HepG2 (cell line): Measurements from ENCODE around the gene RNU7-1. TPM values are rescaled to one million over a fixed set of nuclear protein-coding genes. Genes with fewer than 3 reads are reported as not detected.

Source experiments
- ATAC-seq: fragments of 200-7000 bp; cut with Tn5 transposase; 3 replicates; pipeline ENCODE4 v1.9.1; 2020; ENCODE audit warnings: mild to moderate bottlenecking, moderate library complexity
- BruUV-seq: library from RNA; stranded (reverse); fragments of 400-500 nt; replicated peaks from 2 replicates; lab custom pipeline; 2021; lab: Mats Ljungman, UMichigan
- CTCF ChIA-PET: fragments of 300-600 bp; formaldehyde crosslinking; extraction: SDS; loops from one replicate; lab custom pipeline; 2021; ENCODE audit warnings: low total read pairs, inconsistent platforms, low intra/inter-chr PET ratio; lab: Yijun Ruan, JAX
- POLR2A ChIA-PET: fragments of 350-600 bp; sonication (Branson Sonifier 250); formaldehyde crosslinking; loops from one replicate; lab custom pipeline; 2020; ENCODE audit warnings: antibody characterized with exemption, inconsistent platforms; lab: Yijun Ruan, JAX
- DNase-seq: peaks from one replicate; pipeline ENCODE4 v3.0.0-alpha.2; 2015; ENCODE audit warnings: low spot score
- FAIRE-seq: peaks from 3 replicates; lab custom pipeline; 2011; peaks lifted over from hg19 to GRCh38; lab: Jason Lieb, UNC
- H2AFZ ChIP-seq: one replicate; pipeline ENCODE4 v1.6.1; 2011; ENCODE audit warnings: low read length, inconsistent platforms
- H3K27ac ChIP-seq: fragments of 300-600 bp; 3 replicates; pipeline ENCODE4 v1.8.0; 2011; ENCODE audit warnings: mixed run types, mild to moderate bottlenecking, mixed read lengths, low read length, inconsistent platforms; ENCODE audit not compliant: insufficient read depth; ENCODE audit errors: extremely low read length
- H3K27me3 ChIP-seq, 2 experiments: fragments of 200-600 bp in 1 of 2; 2 replicates in 1 of 2; 3 replicates in 1 of 2; pipeline versions ENCODE4 v1.6.0 to v1.8.0; 2011; ENCODE audit warnings: low read length in 2 of 2, mild to moderate bottlenecking in 2 of 2, moderate library complexity in 2 of 2, inconsistent platforms in 1 of 2; ENCODE audit not compliant: insufficient read depth in 2 of 2, control insufficient read depth in 1 of 2
- H3K36me3 ChIP-seq, 2 experiments: fragments of 200-600 bp in 1 of 2; replicated peaks in 1 of 2; 2 replicates in 1 of 2; 3 replicates in 1 of 2; pipeline versions ENCODE4 v1.5.1 to v1.8.0; 2011; ENCODE audit warnings: low read length in 2 of 2, inconsistent platforms in 1 of 2; ENCODE audit not compliant: insufficient read depth in 2 of 2, control insufficient read depth in 1 of 2
- H3K4me1 ChIP-seq: 2 replicates; pipeline ENCODE4 v1.5.1; 2012; ENCODE audit warnings: low read length, inconsistent platforms; ENCODE audit not compliant: insufficient read depth
- H3K4me2 ChIP-seq: 2 replicates; pipeline ENCODE4 v1.6.0; 2011; ENCODE audit warnings: low read depth, low read length, inconsistent platforms
- H3K4me3 ChIP-seq, 3 experiments: fragments of 200-600 bp in 1 of 3; sonication (generic), shearing (Covaris generic) in 1 of 3; replicated peaks in 1 of 3; 2 replicates each; pipeline ENCODE4 v1.5.1; 2011 to 2016; ENCODE audit warnings: low read length in 3 of 3, inconsistent platforms in 2 of 3, low read depth in 2 of 3, mild to moderate bottlenecking in 2 of 3, control low read depth in 1 of 3, mixed read lengths in 1 of 3; ENCODE audit not compliant: insufficient read depth in 1 of 3
- H3K79me2 ChIP-seq: one replicate; pipeline ENCODE4 v1.6.1; 2011; ENCODE audit warnings: low read length, inconsistent platforms; ENCODE audit not compliant: insufficient read depth
- H3K9ac ChIP-seq: 2 replicates; pipeline ENCODE4 v1.6.0; 2011; ENCODE audit warnings: mild to moderate bottlenecking, low read depth, low read length, inconsistent platforms; ENCODE audit not compliant: insufficient read depth
- H3K9me3 ChIP-seq: 2 replicates; pipeline ENCODE4 v1.5.1; 2012; ENCODE audit warnings: mild to moderate bottlenecking, low read length
- H4K20me1 ChIP-seq: 2 replicates; pipeline ENCODE4 v1.6.0; 2011; ENCODE audit warnings: inconsistent platforms, mild to moderate bottlenecking, low read length, moderate library complexity; ENCODE audit not compliant: insufficient read depth
- CHD4 ChIP-seq: fragments of 200-600 bp; sonication (generic); IDR thresholded peaks from 2 replicates; pipeline ENCODE4 v1.7.0; 2017; ENCODE audit warnings: mild to moderate bottlenecking, low read length, borderline replicate concordance
- JUN ChIP-seq: sonication (generic); formaldehyde crosslinking; IDR thresholded peaks from 2 replicates; pipeline ENCODE4 v1.4.0; 2020; ENCODE audit warnings: mild to moderate bottlenecking, missing genetic modification reagents
- PRDM15 ChIP-seq: sonication (generic); formaldehyde crosslinking; IDR thresholded peaks from 2 replicates; pipeline ENCODE4 v1.4.0; 2020; ENCODE audit warnings: missing genetic modification reagents
- TCF12 ChIP-seq, 2 experiments: fragments of 450-650 bp in 1 of 2; sonication (generic) in 1 of 2; formaldehyde crosslinking in 1 of 2; IDR thresholded peaks; 2 replicates each; pipeline versions ENCODE4 v1.6.1 to v1.8.0; 2017 to 2022; ENCODE audit warnings: antibody characterized with exemption in 1 of 2, mild to moderate bottlenecking in 1 of 2, missing genetic modification reagents in 1 of 2, moderate library complexity in 1 of 2
- WGBS: methylation state at CpG from one replicate; pipeline ENCODE4 v1.1.6; 2017; ENCODE audit warnings: low lambda C conversion rate; 5-methylcytosine and 5-hydroxymethylcytosine counted together
- in situ Hi-C: cut with HindIII; loops from 2 replicates; pipeline ENCODE4 v1.10.0; 2017; ENCODE audit warnings: low pct_unique_long_range_greater_than_20kb; ENCODE audit not compliant: extremely low pct_ligation_motif_present
- intact Hi-C: fragments of 100-400 bp; cut with micrococcal nuclease; formaldehyde crosslinking; loops from one replicate; pipeline ENCODE4 v1.10.0; 2022; ENCODE audit not compliant: unreplicated experiment
- polyA plus RNA-seq, 8 experiments: library from polyadenylated mRNA; depleted of rRNA in 3 of 8; stranded (reverse) in 7 of 8; unstranded in 1 of 8; fragments of >200 nt; fragmentation: Illumina TruSeq in 4 of 8; extraction: Trizol in 4 of 8; gene quantifications; 2 replicates each; pipeline versions ENCODE4 v1.2.1 to v1.2.3, GENCODE V29; 2011 to 2016; ENCODE audit warnings: low read depth in 4 of 8, missing spikeins in 1 of 8, mixed read lengths in 1 of 8; ENCODE audit not compliant: insufficient read depth in 1 of 8
- total RNA-seq, 5 experiments: library from RNA; depleted of rRNA; stranded (reverse); fragments of >200 nt; fragmentation: Illumina TruSeq; extraction: Trizol; gene quantifications; 2 replicates each; pipeline ENCODE4 v1.2.3, GENCODE V29; 2016; ENCODE audit warnings: low read depth in 1 of 5
- TF ChIP-seq, protein P1 (sequence below): sonication (generic); formaldehyde crosslinking; IDR thresholded peaks from 2 replicates; pipeline ENCODE4 v1.5.0; 2020; ENCODE audit warnings: mild to moderate bottlenecking, missing genetic modification reagents
- TF ChIP-seq, protein P2 (sequence below): sonication (generic); formaldehyde crosslinking; IDR thresholded peaks from 2 replicates; pipeline ENCODE4 v1.4.0; 2020; ENCODE audit warnings: missing genetic modification reagents, mild to moderate bottlenecking, borderline replicate concordance

Gene RNU7-1
- total and polyA plus RNA-seq, 2 of the 13 experiments (the other 11 are each of a cell fraction or from before 2014, with no cell fraction given): not detected

DNA sequence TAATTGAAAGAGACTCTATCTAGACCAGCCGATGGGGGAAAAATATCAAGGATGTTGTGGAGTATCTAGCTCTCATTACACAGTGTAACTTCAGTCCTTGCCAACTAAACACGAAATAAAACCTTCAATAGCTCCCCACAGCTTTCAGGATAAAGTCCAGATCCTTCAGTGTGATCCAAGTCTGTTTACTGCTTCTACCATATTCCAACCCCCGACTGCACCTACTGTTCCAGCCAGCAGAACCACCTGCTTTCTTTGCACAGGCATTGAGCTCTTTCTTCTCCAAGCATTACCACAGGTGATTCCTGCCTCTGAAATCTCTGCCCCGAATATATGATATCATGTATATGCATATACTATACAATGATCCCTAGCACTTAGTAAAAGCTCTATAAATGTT lies 41.2 kb upstream of the RNU7-1 start:
- TF ChIP-seq PRDM15 (CRISPR knock-in tag) (0 out of 2 replicates have a peak, but pooled peaks have one; percentile 40), TCF12 (IDR thresholded peaks at IDR 0.05) (no peak), TCF12 (CRISPR knock-in tag; IDR thresholded peaks at IDR 0.05) (no peak)
- H2AFZ ChIP-seq: no peak overlapping the region
- FAIRE-seq (no peak), ATAC-seq (no peak), DNase-seq (no peak)
- no peaks in the 10 kb centered on the region for H3K36me3 ChIP-seq
- WGBS: 40% methylated on average over 4 of the region's 4 CpGs
- BruUV-seq: no TSS peak
- no peak overlapping the region for H3K9ac ChIP-seq
- H3K27ac ChIP-seq: no peak overlapping the region
- H3K27me3 ChIP-seq: no peaks in the 10 kb centered on the region
- POLR2A ChIA-PET: interaction anchor here (1.1 to 3.1 kb wide), 5 partner anchors 11 to 41 kb away, joined by 3 to 12 read pairs (median 5); partner anchors contain the start of genes C12orf57, ENO2, RNU7-1 and SPSB2
- H3K4me1 ChIP-seq: peaks cover 66% of the 10 kb centered on the region
- H4K20me1 ChIP-seq: no peaks in the 10 kb centered on the region
- CTCF ChIA-PET: no interaction called here
- H3K9me3 ChIP-seq: no peaks in the 10 kb centered on the region
- no peaks in the 10 kb centered on the region for H3K79me2 ChIP-seq
- in situ Hi-C loops (no loop called here), intact Hi-C loops (no loop called here)
- no peak overlapping the region for H3K4me3 ChIP-seq
- H3K4me2 ChIP-seq: no peak overlapping the region

DNA sequence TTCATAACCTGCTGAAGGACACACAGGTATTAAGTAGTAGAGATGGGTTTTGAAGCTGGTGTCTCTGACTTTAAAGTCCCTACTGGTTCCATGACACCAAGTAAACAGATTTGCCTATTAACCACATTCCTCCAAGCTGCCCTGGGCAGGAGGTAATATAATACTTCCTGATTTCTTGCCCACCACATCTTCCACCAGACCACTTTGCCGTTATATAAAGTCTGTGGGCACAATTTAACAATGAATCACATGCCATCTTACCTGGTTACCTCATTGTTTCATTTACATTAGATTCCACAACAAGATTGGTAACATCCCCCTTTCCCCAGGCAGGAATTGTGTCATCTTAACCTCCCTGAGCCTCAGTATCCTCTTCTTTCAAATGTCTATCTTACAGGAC lies 39.9 kb upstream of the RNU7-1 start:
- WGBS: 67% methylated on average over 1 of the region's 1 CpG
- Histone ChIP-seq H2AFZ (peak overlapping the region; percentile 90), H3K4me2 (peak overlapping the region; percentile 96), H3K36me3 (no peaks in the 10 kb centered on the region), H3K27me3 (no peaks in the 10 kb centered on the region), H3K4me3 (no peak overlapping the region), H3K27ac (no peak overlapping the region), H3K79me2 (no peaks in the 10 kb centered on the region), H3K9me3 (no peaks in the 10 kb centered on the region), H3K4me1 (peaks cover 66% of the 10 kb centered on the region), H3K9ac (no peak overlapping the region), H4K20me1 (no peaks in the 10 kb centered on the region)
- ChIA-PET CTCF (no interaction called here), POLR2A (interaction anchor here (1.3 to 2.2 kb wide), 2 partner anchors 12 to 40 kb away, joined by 3 to 10 read pairs; partner anchors contain the start of genes C12orf57 and RNU7-1)
- DNase-seq: no peak
- BruUV-seq: no TSS peak
- FAIRE-seq: no peak
- intact Hi-C loops (no loop called here), in situ Hi-C loops (no loop called here)
- no peak for ATAC-seq
- TF ChIP-seq, protein P1, sequence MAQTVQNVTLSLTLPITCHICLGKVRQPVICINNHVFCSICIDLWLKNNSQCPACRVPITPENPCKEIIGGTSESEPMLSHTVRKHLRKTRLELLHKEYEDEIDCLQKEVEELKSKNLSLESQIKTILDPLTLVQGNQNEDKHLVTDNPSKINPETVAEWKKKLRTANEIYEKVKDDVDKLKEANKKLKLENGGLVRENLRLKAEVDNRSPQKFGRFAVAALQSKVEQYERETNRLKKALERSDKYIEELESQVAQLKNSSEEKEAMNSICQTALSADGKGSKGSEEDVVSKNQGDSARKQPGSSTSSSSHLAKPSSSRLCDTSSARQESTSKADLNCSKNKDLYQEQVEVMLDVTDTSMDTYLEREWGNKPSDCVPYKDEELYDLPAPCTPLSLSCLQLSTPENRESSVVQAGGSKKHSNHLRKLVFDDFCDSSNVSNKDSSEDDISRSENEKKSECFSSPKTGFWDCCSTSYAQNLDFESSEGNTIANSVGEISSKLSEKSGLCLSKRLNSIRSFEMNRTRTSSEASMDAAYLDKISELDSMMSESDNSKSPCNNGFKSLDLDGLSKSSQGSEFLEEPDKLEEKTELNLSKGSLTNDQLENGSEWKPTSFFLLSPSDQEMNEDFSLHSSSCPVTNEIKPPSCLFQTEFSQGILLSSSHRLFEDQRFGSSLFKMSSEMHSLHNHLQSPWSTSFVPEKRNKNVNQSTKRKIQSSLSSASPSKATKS: no peak
- TF ChIP-seq, protein P2, sequence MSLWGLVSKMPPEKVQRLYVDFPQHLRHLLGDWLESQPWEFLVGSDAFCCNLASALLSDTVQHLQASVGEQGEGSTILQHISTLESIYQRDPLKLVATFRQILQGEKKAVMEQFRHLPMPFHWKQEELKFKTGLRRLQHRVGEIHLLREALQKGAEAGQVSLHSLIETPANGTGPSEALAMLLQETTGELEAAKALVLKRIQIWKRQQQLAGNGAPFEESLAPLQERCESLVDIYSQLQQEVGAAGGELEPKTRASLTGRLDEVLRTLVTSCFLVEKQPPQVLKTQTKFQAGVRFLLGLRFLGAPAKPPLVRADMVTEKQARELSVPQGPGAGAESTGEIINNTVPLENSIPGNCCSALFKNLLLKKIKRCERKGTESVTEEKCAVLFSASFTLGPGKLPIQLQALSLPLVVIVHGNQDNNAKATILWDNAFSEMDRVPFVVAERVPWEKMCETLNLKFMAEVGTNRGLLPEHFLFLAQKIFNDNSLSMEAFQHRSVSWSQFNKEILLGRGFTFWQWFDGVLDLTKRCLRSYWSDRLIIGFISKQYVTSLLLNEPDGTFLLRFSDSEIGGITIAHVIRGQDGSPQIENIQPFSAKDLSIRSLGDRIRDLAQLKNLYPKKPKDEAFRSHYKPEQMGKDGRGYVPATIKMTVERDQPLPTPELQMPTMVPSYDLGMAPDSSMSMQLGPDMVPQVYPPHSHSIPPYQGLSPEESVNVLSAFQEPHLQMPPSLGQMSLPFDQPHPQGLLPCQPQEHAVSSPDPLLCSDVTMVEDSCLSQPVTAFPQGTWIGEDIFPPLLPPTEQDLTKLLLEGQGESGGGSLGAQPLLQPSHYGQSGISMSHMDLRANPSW (CRISPR knock-in tag): no peak
- TF ChIP-seq CHD4 (no peak), JUN (no peak)
